HepG2 (cell line): Measurements from ENCODE around the gene MRPL38. TPM values are rescaled to one million over a fixed set of nuclear protein-coding genes. Genes with fewer than 3 reads are reported as not detected.

Experiments used
- CREB1 ChIP-seq, 2 experiments: fragments of 450-650 bp in 1 of 2; IDR thresholded peaks; 2 replicates each; pipeline ENCODE4 v1.6.1; 2016 to 2017; ENCODE audit warnings: control low read depth in 1 of 2, mild to moderate bottlenecking in 1 of 2, missing compliant biosample characterization in 1 of 2, missing genetic modification characterization in 1 of 2
- ELF4 ChIP-seq: sonication (generic); formaldehyde crosslinking; IDR thresholded peaks from 2 replicates; pipeline ENCODE4 v1.5.0; 2020; ENCODE audit warnings: missing genetic modification reagents, mild to moderate bottlenecking, moderate library complexity, borderline replicate concordance
- EP300 ChIP-seq, 3 experiments: sonication (generic) in 1 of 3; formaldehyde crosslinking in 1 of 3; IDR thresholded peaks; 2 replicates each; pipeline versions ENCODE4 v1.5.1 to v1.6.1; 2011 to 2020; ENCODE audit warnings: low read depth in 2 of 3, low read length in 2 of 3, borderline replicate concordance in 1 of 3, improper control_type of control experiment in 1 of 3, mild to moderate bottlenecking in 1 of 3, missing genetic modification reagents in 1 of 3, moderate library complexity in 1 of 3
- GFI1 ChIP-seq: sonication (generic); formaldehyde crosslinking; IDR thresholded peaks from 2 replicates; pipeline ENCODE4 v1.5.0; 2020; ENCODE audit warnings: missing genetic modification reagents, mild to moderate bottlenecking, borderline replicate concordance
- MTA3 ChIP-seq: sonication (generic); formaldehyde crosslinking; IDR thresholded peaks from 2 replicates; pipeline ENCODE4 v1.4.0; 2020; ENCODE audit warnings: missing genetic modification reagents
- NFE2 ChIP-seq: sonication (generic); formaldehyde crosslinking; IDR thresholded peaks from 2 replicates; pipeline ENCODE4 v1.4.0; 2020; ENCODE audit warnings: missing genetic modification reagents
- NFRKB ChIP-seq: fragments of 450-650 bp; IDR thresholded peaks from 2 replicates; pipeline ENCODE4 v1.6.1; 2017
- PRPF4 ChIP-seq: fragments of 200-400 bp; formaldehyde crosslinking; IDR thresholded peaks from 2 replicates; pipeline ENCODE4 v1.6.1; 2016; ENCODE audit warnings: low read length, low read depth; ENCODE audit not compliant: poor library complexity, severe bottlenecking
- SALL1 ChIP-seq: sonication (generic); formaldehyde crosslinking; IDR thresholded peaks from 2 replicates; pipeline ENCODE4 v1.8.0; 2022; ENCODE audit warnings: mild to moderate bottlenecking, missing genetic modification reagents
- SP5 ChIP-seq: IDR thresholded peaks from 2 replicates; pipeline ENCODE4 v1.6.1; 2016; ENCODE audit warnings: low read depth, borderline replicate concordance
- STAT5B ChIP-seq: sonication (generic); formaldehyde crosslinking; IDR thresholded peaks from 2 replicates; pipeline ENCODE4 v1.4.0; 2020; ENCODE audit warnings: missing genetic modification reagents
- THAP11 ChIP-seq: IDR thresholded peaks from 2 replicates; pipeline ENCODE4 v1.6.1; 2016; ENCODE audit warnings: missing biosample characterization, missing genetic modification reagents
- ZNF10 ChIP-seq: sonication (generic); formaldehyde crosslinking; IDR thresholded peaks from 2 replicates; pipeline ENCODE4 v1.4.0; 2020; ENCODE audit warnings: mild to moderate bottlenecking, low read depth, missing genetic modification reagents, borderline replicate concordance
- ZNF143 ChIP-seq: sonication (generic); formaldehyde crosslinking; IDR thresholded peaks from 2 replicates; pipeline ENCODE4 v1.4.0; 2020; ENCODE audit warnings: missing genetic modification reagents
- ZNF256 ChIP-seq: sonication (generic); formaldehyde crosslinking; conservative IDR thresholded peaks from 2 replicates; pipeline ENCODE4 v1.4.0; 2020; ENCODE audit warnings: missing genetic modification reagents
- ZNF660 ChIP-seq: sonication (generic); formaldehyde crosslinking; IDR thresholded peaks from 2 replicates; pipeline ENCODE4 v1.5.1; 2020; ENCODE audit warnings: mild to moderate bottlenecking, low read depth, missing genetic modification reagents, borderline replicate concordance
- ZNF776 ChIP-seq: sonication (generic); formaldehyde crosslinking; IDR thresholded peaks from 2 replicates; pipeline ENCODE4 v1.4.0; 2020; ENCODE audit warnings: mild to moderate bottlenecking, missing genetic modification reagents
- ZNF879 ChIP-seq: sonication (generic); formaldehyde crosslinking; IDR thresholded peaks from 2 replicates; pipeline ENCODE4 v1.8.1; 2023; ENCODE audit warnings: missing genetic modification reagents
- polyA plus RNA-seq, 8 experiments: library from polyadenylated mRNA; depleted of rRNA in 3 of 8; stranded (reverse) in 7 of 8; unstranded in 1 of 8; fragments of >200 nt; fragmentation: Illumina TruSeq in 4 of 8; extraction: Trizol in 4 of 8; gene quantifications; 2 replicates each; pipeline versions ENCODE4 v1.2.1 to v1.2.3, GENCODE V29; 2011 to 2016; ENCODE audit warnings: low read depth in 4 of 8, missing spikeins in 1 of 8, mixed read lengths in 1 of 8; ENCODE audit not compliant: insufficient read depth in 1 of 8
- total RNA-seq, 5 experiments: library from RNA; depleted of rRNA; stranded (reverse); fragments of >200 nt; fragmentation: Illumina TruSeq; extraction: Trizol; gene quantifications; 2 replicates each; pipeline ENCODE4 v1.2.3, GENCODE V29; 2016; ENCODE audit warnings: low read depth in 1 of 5
- TF ChIP-seq, protein P1 (sequence below): IDR thresholded peaks from 2 replicates; pipeline ENCODE4 v1.6.1; 2012; ENCODE audit warnings: low read length, improper control_type of control experiment
- TF ChIP-seq, protein P2 (sequence below): sonication (generic); formaldehyde crosslinking; IDR thresholded peaks from 2 replicates; pipeline ENCODE4 v1.4.0; 2020; ENCODE audit warnings: missing genetic modification reagents
- TF ChIP-seq, protein P3 (sequence below): sonication (generic); formaldehyde crosslinking; IDR thresholded peaks from 2 replicates; pipeline ENCODE4 v1.4.0; 2020; ENCODE audit warnings: missing genetic modification reagents

The MRPL38 gene
- total and polyA plus RNA-seq, 2 of the 13 experiments (the other 11 are each of a cell fraction or from before 2014, with no cell fraction given): 83.7 to 125 TPM

DNA sequence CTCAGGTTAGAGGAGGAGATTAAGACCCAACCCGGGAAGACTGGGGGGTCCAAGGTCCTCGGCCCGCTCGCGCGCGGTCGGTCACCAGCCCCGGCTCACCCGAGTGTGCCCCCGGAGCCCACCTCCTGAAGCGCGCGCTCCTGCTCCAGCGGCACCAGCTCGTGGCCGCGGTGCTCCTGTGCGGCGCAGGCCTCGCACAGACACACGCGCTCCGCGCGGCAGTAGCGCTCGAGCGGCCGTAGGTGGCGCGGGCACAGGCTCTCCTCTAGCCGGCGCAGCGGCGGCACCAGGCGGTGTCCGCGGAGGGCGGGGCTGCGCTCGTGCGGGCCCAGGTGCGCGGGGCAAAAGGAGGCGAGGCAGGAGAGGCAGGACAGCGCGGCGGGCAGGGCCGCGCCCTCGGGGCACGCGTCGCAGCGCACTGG lies 26.9 kb downstream of the MRPL38 start (continued):
- TF ChIP-seq ZNF660 (CRISPR knock-in tag) (no peak), ZNF879 (CRISPR knock-in tag) (peak; percentile 36; the same call in 1 of the 2 replicates), GFI1 (CRISPR knock-in tag) (no peak), ZNF776 (CRISPR knock-in tag) (peak; percentile 97; the same call in 1 of the 2 replicates), SALL1 (CRISPR knock-in tag) (peak; percentile 69), ZNF143 (CRISPR knock-in tag) (no peak), ELF4 (CRISPR knock-in tag) (peak; percentile 68; the same call in 1 of the 2 replicates), NFE2 (no peak), EP300 (IDR thresholded peaks at IDR 0.05; ENCODE audit: low read depth in 2 of 2, low read length in 2 of 2) (0 out of 4 replicates have a peak, but pooled peaks of 1 of the 2 experiments have one; percentile 22), EP300 (CRISPR knock-in tag; IDR thresholded peaks at IDR 0.05; ENCODE audit: borderline replicate concordance) (no peak), STAT5B (CRISPR knock-in tag) (peak; percentile 45; the same call in 1 of the 2 replicates), CREB1 (IDR thresholded peaks at IDR 0.05) (no peak), CREB1 (CRISPR knock-in tag; IDR thresholded peaks at IDR 0.05) (no peak), SP5 (CRISPR knock-in tag) (peak; percentile 80), PRPF4 (no peak), THAP11 (CRISPR knock-in tag) (peak; percentile 27; the same call in 1 of the 2 replicates), NFRKB (no peak), ZNF10 (CRISPR knock-in tag) (no peak), MTA3 (CRISPR knock-in tag) (no peak), ZNF256 (CRISPR knock-in tag) (no peak; the same call in 1 of the 2 replicates)
- TF ChIP-seq, protein P1, sequence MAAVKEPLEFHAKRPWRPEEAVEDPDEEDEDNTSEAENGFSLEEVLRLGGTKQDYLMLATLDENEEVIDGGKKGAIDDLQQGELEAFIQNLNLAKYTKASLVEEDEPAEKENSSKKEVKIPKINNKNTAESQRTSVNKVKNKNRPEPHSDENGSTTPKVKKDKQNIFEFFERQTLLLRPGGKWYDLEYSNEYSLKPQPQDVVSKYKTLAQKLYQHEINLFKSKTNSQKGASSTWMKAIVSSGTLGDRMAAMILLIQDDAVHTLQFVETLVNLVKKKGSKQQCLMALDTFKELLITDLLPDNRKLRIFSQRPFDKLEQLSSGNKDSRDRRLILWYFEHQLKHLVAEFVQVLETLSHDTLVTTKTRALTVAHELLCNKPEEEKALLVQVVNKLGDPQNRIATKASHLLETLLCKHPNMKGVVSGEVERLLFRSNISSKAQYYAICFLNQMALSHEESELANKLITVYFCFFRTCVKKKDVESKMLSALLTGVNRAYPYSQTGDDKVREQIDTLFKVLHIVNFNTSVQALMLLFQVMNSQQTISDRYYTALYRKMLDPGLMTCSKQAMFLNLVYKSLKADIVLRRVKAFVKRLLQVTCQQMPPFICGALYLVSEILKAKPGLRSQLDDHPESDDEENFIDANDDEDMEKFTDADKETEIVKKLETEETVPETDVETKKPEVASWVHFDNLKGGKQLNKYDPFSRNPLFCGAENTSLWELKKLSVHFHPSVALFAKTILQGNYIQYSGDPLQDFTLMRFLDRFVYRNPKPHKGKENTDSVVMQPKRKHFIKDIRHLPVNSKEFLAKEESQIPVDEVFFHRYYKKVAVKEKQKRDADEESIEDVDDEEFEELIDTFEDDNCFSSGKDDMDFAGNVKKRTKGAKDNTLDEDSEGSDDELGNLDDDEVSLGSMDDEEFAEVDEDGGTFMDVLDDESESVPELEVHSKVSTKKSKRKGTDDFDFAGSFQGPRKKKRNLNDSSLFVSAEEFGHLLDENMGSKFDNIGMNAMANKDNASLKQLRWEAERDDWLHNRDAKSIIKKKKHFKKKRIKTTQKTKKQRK: no peak
- TF ChIP-seq, protein P2, sequence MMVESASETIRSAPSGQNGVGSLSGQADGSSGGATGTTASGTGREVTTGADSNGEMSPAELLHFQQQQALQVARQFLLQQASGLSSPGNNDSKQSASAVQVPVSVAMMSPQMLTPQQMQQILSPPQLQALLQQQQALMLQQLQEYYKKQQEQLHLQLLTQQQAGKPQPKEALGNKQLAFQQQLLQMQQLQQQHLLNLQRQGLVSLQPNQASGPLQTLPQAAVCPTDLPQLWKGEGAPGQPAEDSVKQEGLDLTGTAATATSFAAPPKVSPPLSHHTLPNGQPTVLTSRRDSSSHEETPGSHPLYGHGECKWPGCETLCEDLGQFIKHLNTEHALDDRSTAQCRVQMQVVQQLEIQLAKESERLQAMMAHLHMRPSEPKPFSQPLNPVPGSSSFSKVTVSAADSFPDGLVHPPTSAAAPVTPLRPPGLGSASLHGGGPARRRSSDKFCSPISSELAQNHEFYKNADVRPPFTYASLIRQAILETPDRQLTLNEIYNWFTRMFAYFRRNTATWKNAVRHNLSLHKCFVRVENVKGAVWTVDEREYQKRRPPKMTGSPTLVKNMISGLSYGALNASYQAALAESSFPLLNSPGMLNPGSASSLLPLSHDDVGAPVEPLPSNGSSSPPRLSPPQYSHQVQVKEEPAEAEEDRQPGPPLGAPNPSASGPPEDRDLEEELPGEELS (CRISPR knock-in tag): no peak
- TF ChIP-seq, protein P3, sequence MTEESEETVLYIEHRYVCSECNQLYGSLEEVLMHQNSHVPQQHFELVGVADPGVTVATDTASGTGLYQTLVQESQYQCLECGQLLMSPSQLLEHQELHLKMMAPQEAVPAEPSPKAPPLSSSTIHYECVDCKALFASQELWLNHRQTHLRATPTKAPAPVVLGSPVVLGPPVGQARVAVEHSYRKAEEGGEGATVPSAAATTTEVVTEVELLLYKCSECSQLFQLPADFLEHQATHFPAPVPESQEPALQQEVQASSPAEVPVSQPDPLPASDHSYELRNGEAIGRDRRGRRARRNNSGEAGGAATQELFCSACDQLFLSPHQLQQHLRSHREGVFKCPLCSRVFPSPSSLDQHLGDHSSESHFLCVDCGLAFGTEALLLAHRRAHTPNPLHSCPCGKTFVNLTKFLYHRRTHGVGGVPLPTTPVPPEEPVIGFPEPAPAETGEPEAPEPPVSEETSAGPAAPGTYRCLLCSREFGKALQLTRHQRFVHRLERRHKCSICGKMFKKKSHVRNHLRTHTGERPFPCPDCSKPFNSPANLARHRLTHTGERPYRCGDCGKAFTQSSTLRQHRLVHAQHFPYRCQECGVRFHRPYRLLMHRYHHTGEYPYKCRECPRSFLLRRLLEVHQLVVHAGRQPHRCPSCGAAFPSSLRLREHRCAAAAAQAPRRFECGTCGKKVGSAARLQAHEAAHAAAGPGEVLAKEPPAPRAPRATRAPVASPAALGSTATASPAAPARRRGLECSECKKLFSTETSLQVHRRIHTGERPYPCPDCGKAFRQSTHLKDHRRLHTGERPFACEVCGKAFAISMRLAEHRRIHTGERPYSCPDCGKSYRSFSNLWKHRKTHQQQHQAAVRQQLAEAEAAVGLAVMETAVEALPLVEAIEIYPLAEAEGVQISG: peak; percentile 54; the same call in 1 of the 2 replicates
